Mammary epithelial cell (primary cell): ENCODE data around the gene CCDC73.

Source experiments
- EZH2 ChIP-seq: IDR thresholded peaks from 2 replicates; pipeline ENCODE4 v1.6.1; 2012; ENCODE audit warnings: low read length, inconsistent platforms, borderline replicate concordance
- TF ChIP-seq, protein P1 (sequence below), 2 donors: IDR thresholded peaks in 1 of 2; conservative IDR thresholded peaks in 1 of 2; 2 replicates each; pipeline ENCODE4 v1.5.1; 2011 to 2012; ENCODE audit warnings: inconsistent platforms in 2 of 2, low read length in 2 of 2, mild to moderate bottlenecking in 2 of 2, control low read depth in 1 of 2, low read depth in 1 of 2; ENCODE audit not compliant: insufficient read depth in 1 of 2; ENCODE audit errors: extremely low read depth in 1 of 2

DNA sequence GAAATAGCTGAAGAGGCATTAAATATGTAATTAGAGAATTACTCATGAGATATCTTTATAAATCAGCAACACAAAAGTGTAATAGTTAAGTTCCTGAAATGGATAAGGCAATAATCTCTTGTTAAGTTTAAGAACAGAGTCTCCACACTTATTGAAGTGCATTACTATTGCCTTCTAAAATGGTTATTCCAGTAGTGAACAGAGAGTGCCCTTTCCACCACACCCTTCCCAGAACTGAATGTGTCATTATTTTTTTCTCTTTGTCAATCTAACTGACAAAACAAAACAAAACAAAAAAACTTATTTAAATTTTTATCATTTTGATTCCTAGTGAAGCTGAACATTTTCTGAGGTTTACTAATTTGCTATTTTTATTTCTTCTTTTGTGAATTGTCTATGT is 26.0 kb upstream of the CCDC73 start:
- TF ChIP-seq EZH2: no peak
- TF ChIP-seq, protein P1, sequence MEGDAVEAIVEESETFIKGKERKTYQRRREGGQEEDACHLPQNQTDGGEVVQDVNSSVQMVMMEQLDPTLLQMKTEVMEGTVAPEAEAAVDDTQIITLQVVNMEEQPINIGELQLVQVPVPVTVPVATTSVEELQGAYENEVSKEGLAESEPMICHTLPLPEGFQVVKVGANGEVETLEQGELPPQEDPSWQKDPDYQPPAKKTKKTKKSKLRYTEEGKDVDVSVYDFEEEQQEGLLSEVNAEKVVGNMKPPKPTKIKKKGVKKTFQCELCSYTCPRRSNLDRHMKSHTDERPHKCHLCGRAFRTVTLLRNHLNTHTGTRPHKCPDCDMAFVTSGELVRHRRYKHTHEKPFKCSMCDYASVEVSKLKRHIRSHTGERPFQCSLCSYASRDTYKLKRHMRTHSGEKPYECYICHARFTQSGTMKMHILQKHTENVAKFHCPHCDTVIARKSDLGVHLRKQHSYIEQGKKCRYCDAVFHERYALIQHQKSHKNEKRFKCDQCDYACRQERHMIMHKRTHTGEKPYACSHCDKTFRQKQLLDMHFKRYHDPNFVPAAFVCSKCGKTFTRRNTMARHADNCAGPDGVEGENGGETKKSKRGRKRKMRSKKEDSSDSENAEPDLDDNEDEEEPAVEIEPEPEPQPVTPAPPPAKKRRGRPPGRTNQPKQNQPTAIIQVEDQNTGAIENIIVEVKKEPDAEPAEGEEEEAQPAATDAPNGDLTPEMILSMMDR (conservative IDR thresholded peaks at IDR 0.05 in 1 of 2, IDR thresholded peaks at IDR 0.05 in 1 of 2; ENCODE audit: extremely low read depth in 1 of 2, insufficient read depth in 1 of 2, low read depth in 1 of 2, low read length in 2 of 2): no peak
